ENCODE results near the gene ZP1. TPM values are rescaled to one million over a fixed set of nuclear protein-coding genes. Genes with fewer than 3 reads are reported as not detected.

ZP1 gene
- total RNA-seq, 3 donors from 2014 or later = 0.23 to 0.41 TPM; not detected in 1

- Histone ChIP-seq H3K4me1 (ENCODE audit: low read depth) (no peaks in the 10 kb centered on the region), H3K9me3 (no peaks in the 10 kb centered on the region), H3K4me3 (no peak overlapping the region), H3K36me3 (ENCODE audit: low read depth) (no peaks in the 10 kb centered on the region)
- intact Hi-C loops (cut with DNase I, micrococcal nuclease) = no loop called here
- DNase-seq (peak in 1 of 3 donors; percentile 21), ATAC-seq (no peak)
- no peak for TF ChIP-seq CTCF (IDR thresholded peaks at IDR 0.05)
Measured at GRCh38 chr11:60868682-60869450, 1.5 kb downstream of the ZP1 start.

GRCh38 chr11:60869451-60869825 is 2.1 kb downstream of the ZP1 start:
- H3K36me3 ChIP-seq (ENCODE audit: low read depth) = no peaks in the 10 kb centered on the region
- ATAC-seq = no peak
- no peaks in the 10 kb centered on the region for H3K4me1 ChIP-seq (ENCODE audit: low read depth)
- intact Hi-C loops (cut with DNase I, micrococcal nuclease) = no loop called here
- no peaks in the 10 kb centered on the region for H3K9me3 ChIP-seq
- peak in 1 of 3 donors; percentile 18 for DNase-seq
- H3K4me3 ChIP-seq = no peak overlapping the region
- TF ChIP-seq CTCF (IDR thresholded peaks at IDR 0.05) = no peak

GRCh38 chr11:60870276-60870675 is 2.9 kb downstream of the ZP1 start:
- H3K4me3 ChIP-seq = no peak overlapping the region
- no peak for TF ChIP-seq CTCF (IDR thresholded peaks at IDR 0.05)
- H3K36me3 ChIP-seq (ENCODE audit: low read depth) = no peaks in the 10 kb centered on the region
- peak; percentile 14 for ATAC-seq
- no peaks in the 10 kb centered on the region for H3K9me3 ChIP-seq
- peak in 1 of 3 donors; percentile 22 for DNase-seq
- no peaks in the 10 kb centered on the region for H3K4me1 ChIP-seq (ENCODE audit: low read depth)
- intact Hi-C loops (cut with DNase I, micrococcal nuclease) = no loop called here

- H3K4me1 ChIP-seq (ENCODE audit: low read depth) = no peaks in the 10 kb centered on the region
- DNase-seq (no peak), ATAC-seq (no peak)
- TF ChIP-seq CTCF (IDR thresholded peaks at IDR 0.05) = no peak
- intact Hi-C loops (cut with DNase I, micrococcal nuclease) = no loop called here
- no peaks in the 10 kb centered on the region for H3K9me3 ChIP-seq
- H3K36me3 ChIP-seq (ENCODE audit: low read depth) = no peaks in the 10 kb centered on the region
- H3K4me3 ChIP-seq = no peak overlapping the region
Measured at GRCh38 chr11:60870733-60871377, 3.5 kb downstream of the ZP1 start.

- intact Hi-C loops (cut with DNase I, micrococcal nuclease) = no loop called here
- ATAC-seq (no peak), DNase-seq (peak in 1 of 3 donors; percentile 42)
- no peak overlapping the region for H3K4me3 ChIP-seq
- H3K36me3 ChIP-seq (ENCODE audit: low read depth) = no peaks in the 10 kb centered on the region
- H3K9me3 ChIP-seq = no peaks in the 10 kb centered on the region
- H3K4me1 ChIP-seq (ENCODE audit: low read depth) = no peaks in the 10 kb centered on the region
- TF ChIP-seq CTCF (IDR thresholded peaks at IDR 0.05) = no peak
Measured at GRCh38 chr11:60871378-60872061, 4.2 kb downstream of the ZP1 start.

Data from mucosa of descending colon (tissue), 3 donors.